ENCODE measurements around the gene DCN.
"Not testable (repeated sequence)": the region's sequence is repeated elsewhere in the genome, so short reads cannot be mapped to it uniquely, and the experiment has no call there.

Gene DCN

GRCh38 chr12:91182636-91183455 is at the start of gene DCN:
TSS of gene DCN (minus strand) at chr12:91182817. CDS start at chr12:91178552, 4,265 bp downstream.
- DNase-seq (ENCODE audit: low spot score) = no peak

GRCh38 chr12:91230841-91231240 is 48.2 kb upstream of the DCN start:
- no peak for DNase-seq (ENCODE audit: low spot score)

DNA sequence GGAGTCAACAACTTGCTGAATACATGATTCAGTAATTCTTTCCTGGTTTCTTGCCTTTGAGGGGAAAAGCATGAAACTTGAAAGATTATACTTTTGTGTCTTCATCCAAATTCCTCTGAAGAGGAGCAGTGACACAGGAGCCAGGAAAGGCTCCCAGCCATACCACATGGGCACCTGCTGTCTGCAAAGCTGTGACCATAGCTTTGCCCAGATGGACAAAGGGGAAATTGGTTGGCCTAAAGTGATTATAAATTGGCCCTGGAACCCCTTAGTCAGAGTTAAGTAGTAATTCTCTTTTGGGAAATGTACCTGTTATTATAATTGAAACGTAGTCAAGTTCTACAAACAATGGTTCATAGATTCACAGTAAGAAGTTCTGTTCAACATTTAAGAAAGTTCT is 44.3 kb upstream of the DCN start:
- DNase-seq (ENCODE audit: low spot score) = no peak

DNA sequence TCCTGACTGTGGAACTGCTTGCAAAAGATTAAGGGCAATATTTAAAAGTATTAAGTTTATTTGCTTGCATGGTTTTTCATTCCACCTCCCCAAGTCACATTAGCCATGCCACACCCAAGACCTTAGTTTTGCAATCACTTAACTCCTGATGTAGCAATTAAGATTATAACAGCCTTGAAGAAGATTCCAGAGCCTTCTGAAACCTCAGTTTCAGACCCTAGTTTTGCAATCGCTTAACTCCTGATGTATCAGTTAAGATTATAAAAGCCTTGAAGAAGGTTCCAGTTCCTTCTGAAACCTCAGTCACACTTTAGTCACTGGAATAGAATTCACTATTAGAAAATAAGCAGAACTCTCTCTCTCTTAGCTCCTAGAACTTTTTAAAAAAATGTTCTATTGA is 42.7 kb upstream of the DCN start:
- DNase-seq (ENCODE audit: low spot score) = no peak

GRCh38 chr12:91224401-91224800 is 41.8 kb upstream of the DCN start:
- DNase-seq (ENCODE audit: low spot score) = no peak

- DNase-seq (ENCODE audit: low spot score) = no peak
Observed at GRCh38 chr12:91222746-91223145, 40.1 kb upstream of the DCN start.

DNA sequence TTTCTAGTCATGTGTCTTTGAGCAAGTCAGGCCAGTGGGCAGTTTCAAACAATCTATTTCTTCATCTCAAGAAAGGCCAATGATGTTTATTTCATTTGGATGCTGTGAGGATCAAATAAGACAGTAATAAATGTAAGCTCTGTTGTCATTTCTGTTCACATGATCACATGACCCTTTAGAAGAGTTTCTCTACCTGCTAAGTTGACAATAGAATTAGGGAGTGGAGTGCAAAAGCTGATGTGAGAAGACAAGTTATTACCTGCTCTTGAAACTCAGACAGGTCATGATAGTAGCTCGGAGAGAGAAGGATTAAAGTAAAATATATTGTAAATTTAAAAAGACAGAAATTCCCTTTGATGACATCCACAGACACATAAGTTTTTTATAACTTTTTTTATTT is 37.3 kb upstream of the DCN start:
- no peak for DNase-seq (ENCODE audit: low spot score)

DNA sequence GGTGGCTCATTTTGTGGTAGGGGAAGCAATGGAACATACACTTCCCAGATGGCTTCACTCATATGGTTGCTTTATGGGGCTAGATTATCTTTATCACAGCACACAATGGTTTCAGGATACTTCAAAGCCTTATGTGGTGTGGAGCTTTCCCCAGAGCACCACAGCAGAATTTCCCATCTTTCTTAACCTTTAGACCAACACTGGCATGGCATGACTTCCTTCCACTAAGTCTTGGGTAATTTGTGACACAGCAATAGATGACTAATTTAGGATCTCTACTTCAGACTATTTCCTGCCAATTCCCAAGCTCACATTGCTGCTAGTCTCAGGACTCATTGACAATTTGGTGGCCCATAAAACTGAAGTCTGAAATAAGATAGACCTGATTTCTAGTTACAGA is 36.9 kb upstream of the DCN start:
- no peak for DNase-seq (ENCODE audit: low spot score)

DNA sequence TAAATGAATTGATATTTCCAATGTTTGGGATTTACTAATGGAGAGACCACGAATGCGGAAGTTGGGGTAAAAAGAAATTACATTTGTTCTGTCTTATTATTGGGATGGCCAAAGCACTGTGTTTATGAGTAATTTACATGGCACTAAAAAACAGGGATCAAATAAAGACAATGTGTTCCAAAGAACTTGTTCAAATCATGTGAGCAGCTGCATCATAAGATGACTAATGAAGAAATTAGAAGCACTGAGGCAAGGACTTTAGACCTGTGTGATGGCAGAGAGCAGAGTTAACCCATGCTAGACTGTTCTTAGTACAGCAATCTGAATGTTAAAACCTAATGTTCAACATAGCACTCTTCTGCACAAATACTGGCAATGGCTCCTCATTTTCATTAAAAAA is 34.3 kb upstream of the DCN start:
- DNase-seq (ENCODE audit: low spot score) = no peak

- DNase-seq (ENCODE audit: low spot score) = no peak
Observed at GRCh38 chr12:91215940-91216454, 33.4 kb upstream of the DCN start.

GRCh38 chr12:91211866-91212265 is 29.2 kb upstream of the DCN start:
- DNase-seq (ENCODE audit: low spot score) = no peak

- DNase-seq (ENCODE audit: low spot score) = no peak
Observed at GRCh38 chr12:91210618-91211017, 28.0 kb upstream of the DCN start.

DNA sequence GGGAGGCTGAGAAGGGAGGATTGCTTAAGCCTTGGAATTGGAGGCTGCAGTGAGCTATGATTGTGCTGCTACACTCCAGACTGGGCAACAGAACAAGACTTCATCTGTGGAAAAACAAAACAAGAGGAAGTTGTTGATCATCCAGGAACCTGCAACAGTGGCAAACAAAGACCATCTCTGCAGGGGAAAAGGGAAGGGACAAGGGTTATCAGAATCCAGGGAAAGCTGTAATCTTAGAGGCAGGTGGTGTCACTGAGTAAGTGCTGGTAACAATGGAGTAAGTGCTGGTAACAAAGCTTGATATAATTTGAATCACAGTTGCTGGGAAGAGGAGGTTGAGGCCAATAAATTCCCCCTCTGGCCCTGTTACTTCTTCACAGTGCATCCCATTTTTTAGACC is 27.5 kb upstream of the DCN start:
- no peak for DNase-seq (ENCODE audit: low spot score)

- not testable (repeated sequence) for DNase-seq (ENCODE audit: low spot score)
Observed at GRCh38 chr12:91207301-91207700, 24.7 kb upstream of the DCN start.

DNA sequence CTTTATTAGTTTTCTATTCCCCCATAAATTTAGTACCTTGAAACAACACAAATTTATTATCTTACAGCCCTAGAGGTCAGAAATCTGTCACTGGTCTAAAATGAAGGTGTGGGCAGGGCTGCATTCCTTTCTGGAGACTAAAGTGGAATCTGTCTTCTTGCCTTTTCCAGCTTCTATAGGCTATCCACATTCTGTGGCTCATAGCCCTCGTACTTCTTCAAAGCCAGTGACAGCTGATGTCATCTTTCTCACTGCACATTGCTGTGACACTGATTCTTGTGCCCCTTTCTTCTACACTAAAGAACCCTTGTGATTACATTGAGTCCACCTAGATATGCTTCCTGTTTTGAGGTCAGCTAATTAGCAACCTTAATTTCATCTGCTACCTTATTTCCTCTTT is 23.2 kb upstream of the DCN start:
- no peak for DNase-seq (ENCODE audit: low spot score)

DNA sequence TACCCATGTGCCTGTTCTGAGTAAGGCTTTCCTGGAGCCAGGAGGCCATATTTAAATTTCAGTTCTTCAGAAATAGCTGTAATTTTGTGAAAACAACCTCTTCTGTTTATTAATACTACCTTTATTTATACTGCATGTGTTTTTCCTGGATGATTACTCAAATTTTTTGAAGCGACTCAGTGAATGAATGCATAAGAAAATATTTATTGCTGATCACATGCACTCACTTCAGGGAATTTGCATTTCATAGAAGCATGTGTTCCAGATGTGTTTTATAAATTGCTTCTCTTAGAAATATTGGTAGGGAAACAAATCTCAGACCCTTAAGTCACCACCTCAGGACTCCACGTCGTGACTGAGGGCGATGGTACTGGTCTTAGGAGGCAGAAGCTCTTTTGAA is 21.8 kb upstream of the DCN start:
- DNase-seq (ENCODE audit: low spot score) = no peak

- DNase-seq (ENCODE audit: low spot score) = no peak
Observed at GRCh38 chr12:91203610-91204009, 21.0 kb upstream of the DCN start.

DNA sequence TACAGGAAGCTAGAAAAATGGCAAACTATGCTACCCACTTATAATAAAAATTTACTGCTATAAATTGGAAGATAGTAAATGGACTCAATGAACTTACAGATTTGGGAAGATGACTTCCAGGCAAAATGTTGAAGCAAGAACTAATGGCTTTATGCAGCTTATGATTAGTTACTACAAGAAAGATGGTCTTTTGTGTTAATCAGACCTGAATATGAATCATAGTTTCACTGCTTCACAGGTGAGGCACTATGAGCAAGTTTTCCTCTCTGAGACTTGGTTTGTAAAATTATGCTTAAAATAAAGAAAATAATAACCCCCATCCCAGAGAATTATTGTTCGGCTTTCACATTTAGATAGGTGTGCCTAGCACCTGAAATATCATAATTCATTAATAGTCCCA is 19.8 kb upstream of the DCN start:
- DNase-seq (ENCODE audit: low spot score) = no peak

GRCh38 chr12:91196436-91196835 is 13.8 kb upstream of the DCN start:
- DNase-seq (ENCODE audit: low spot score) = no peak

GRCh38 chr12:91194500-91194899 is 11.9 kb upstream of the DCN start:
- DNase-seq (ENCODE audit: low spot score) = no peak

- no peak for DNase-seq (ENCODE audit: low spot score)
Observed at GRCh38 chr12:91191513-91192111, 9.0 kb upstream of the DCN start.

GRCh38 chr12:91189516-91189915 is 6.9 kb upstream of the DCN start:
- DNase-seq (ENCODE audit: low spot score) = no peak

DNA sequence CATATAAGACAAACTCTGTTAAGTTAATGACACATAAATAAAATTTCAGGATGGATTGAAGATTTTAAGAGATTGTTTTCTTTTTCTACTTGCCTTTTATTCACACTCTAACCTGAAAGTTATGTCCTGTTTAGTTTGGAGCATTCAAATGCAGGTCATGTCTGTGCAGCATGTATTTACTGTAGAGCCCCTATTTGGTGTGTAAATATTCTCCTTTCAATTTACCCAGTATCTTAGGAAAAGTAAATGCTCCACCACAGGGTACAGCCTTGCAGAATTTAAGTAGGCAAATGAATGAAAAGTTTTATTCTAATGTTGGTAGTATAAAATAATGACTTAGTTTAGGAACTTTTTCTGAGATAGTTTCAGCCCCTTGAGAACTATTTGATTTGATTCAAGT is 6.2 kb upstream of the DCN start:
- DNase-seq (ENCODE audit: low spot score) = no peak

DNA sequence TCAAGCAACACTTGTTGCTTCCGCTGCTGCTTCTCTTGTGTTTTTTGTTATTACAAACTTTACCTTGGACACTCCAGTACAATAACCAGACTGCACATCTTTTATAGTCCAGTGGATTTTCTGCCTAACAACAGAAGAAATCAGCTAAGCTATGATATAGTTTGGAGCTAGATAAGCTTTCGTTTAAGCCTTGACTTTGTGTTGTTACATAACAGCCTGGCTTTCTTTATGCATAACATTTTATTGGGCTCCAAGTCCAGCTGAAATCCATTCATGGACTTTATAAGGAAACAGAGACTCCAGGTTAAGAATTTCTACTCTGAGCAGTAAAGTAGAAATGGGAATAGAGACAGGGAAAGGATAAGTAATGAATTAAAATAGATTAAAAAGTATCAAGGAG is 3.5 kb upstream of the DCN start:
- DNase-seq (ENCODE audit: low spot score) = no peak

All from SW480 (cell line).